Loucy (cell line): Measurements from ENCODE around the gene APOH.

Experiments used
- EZH2phosphoT487 ChIP-seq: fragments of 200-600 bp; IDR thresholded peaks from 2 replicates; pipeline ENCODE4 v1.6.1; 2018; ENCODE audit warnings: antibody characterized with exemption, mild to moderate bottlenecking, moderate library complexity, borderline replicate concordance
- TF ChIP-seq, protein P1 (sequence below): fragments of 200-600 bp; sonication (generic); conservative IDR thresholded peaks from 2 replicates; pipeline ENCODE4 v1.5.1; 2014; ENCODE audit warnings: mild to moderate bottlenecking, antibody characterized with exemption, low read length

DNA sequence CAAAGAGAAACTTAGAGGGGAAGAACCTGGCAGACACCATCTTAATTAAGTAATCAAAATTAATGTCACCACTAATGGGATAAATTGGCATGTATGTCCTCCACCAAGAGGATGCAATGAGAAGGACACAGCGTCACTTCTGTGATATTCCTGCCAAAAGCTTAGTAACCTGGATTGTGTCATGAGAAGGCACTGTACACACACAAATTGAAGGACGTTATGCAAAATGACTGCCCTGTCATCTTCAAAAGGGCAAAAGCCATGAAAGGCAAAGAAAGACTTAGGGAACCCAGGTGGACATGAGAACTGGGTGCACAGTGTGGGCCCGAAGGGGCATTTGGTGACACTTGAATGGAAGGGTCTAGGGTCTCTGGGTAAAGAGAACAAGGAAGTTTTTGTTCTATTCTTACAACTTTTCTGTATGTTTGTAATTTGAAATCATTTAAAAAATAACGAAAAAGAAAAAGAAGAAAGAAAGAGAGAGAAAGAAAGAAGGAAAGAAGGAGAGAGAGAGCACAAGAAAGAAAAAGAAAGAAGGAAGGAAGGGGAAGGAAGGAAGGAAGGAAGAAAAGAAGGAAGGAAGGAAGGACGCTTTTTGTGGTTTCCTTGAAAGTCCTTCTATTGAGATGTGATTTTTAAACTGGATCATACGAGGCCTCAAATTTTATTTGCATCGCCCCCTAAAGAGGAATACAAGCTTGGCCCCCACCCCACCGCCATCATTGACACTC, 4.0 kb upstream of the APOH start:
- TF ChIP-seq, protein P1, sequence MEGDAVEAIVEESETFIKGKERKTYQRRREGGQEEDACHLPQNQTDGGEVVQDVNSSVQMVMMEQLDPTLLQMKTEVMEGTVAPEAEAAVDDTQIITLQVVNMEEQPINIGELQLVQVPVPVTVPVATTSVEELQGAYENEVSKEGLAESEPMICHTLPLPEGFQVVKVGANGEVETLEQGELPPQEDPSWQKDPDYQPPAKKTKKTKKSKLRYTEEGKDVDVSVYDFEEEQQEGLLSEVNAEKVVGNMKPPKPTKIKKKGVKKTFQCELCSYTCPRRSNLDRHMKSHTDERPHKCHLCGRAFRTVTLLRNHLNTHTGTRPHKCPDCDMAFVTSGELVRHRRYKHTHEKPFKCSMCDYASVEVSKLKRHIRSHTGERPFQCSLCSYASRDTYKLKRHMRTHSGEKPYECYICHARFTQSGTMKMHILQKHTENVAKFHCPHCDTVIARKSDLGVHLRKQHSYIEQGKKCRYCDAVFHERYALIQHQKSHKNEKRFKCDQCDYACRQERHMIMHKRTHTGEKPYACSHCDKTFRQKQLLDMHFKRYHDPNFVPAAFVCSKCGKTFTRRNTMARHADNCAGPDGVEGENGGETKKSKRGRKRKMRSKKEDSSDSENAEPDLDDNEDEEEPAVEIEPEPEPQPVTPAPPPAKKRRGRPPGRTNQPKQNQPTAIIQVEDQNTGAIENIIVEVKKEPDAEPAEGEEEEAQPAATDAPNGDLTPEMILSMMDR, result no peak
- TF ChIP-seq EZH2phosphoT487, result no peak
